CD14-positive monocyte (primary cell): Measurements from ENCODE around the gene PNKD. TPM values are rescaled to one million over a fixed set of nuclear protein-coding genes. Genes with fewer than 3 reads are reported as not detected.

Experiments
- DNase-seq, 3 donors: peaks; one replicate each; pipeline ENCODE4 v3.0.0-alpha.2; 2011 to 2022
- H2AFZ ChIP-seq: 2 replicates; pipeline ENCODE4 v1.6.0; 2012; ENCODE audit warnings: mild to moderate bottlenecking, low read depth, low read length, inconsistent platforms; ENCODE audit not compliant: insufficient read depth, poor library complexity, severe bottlenecking
- H3K27ac ChIP-seq, 2 donors: 1 replicate in 1 of 2; 2 replicates in 1 of 2; pipeline ENCODE4 v1.5.1; 2012 to 2013; ENCODE audit warnings: low read length in 2 of 2, control low read depth in 1 of 2, inconsistent platforms in 1 of 2, low read depth in 1 of 2, mild to moderate bottlenecking in 1 of 2
- H3K27me3 ChIP-seq, 2 donors: one replicate each; pipeline versions ENCODE4 v1.6.0 to v1.6.1; 2011 to 2013; ENCODE audit warnings: low read length in 2 of 2; ENCODE audit not compliant: control insufficient read depth in 2 of 2, insufficient read depth in 2 of 2
- H3K36me3 ChIP-seq, 2 donors: replicated peaks in 1 of 2; 1 replicate in 1 of 2; 2 replicates in 1 of 2; pipeline versions ENCODE4 v1.5.1 to v1.6.1; 2012 to 2013; ENCODE audit warnings: low read length in 2 of 2, control low read depth in 1 of 2, inconsistent platforms in 1 of 2, mild to moderate bottlenecking in 1 of 2; ENCODE audit not compliant: insufficient read depth in 2 of 2, control insufficient read depth in 1 of 2
- H3K4me1 ChIP-seq, 2 donors: 1 replicate in 1 of 2; 2 replicates in 1 of 2; pipeline versions ENCODE4 v1.5.1 to v1.6.1; 2012 to 2013; ENCODE audit warnings: low read length in 2 of 2, control low read depth in 1 of 2, inconsistent platforms in 1 of 2, mild to moderate bottlenecking in 1 of 2, moderate library complexity in 1 of 2; ENCODE audit not compliant: insufficient read depth in 2 of 2, control insufficient read depth in 1 of 2
- H3K4me2 ChIP-seq: replicated peaks from 2 replicates; pipeline ENCODE3; 2012; ENCODE audit warnings: low read length, moderate library complexity, mild to moderate bottlenecking; ENCODE audit not compliant: poor library complexity, severe bottlenecking; ENCODE audit errors: extremely low read depth
- H3K4me3 ChIP-seq, 3 experiments: fragments of 200-600 bp in 1 of 3; sonication (generic) in 1 of 3; replicated peaks in 1 of 3; 1 replicate in 2 of 3; 2 replicates in 1 of 3; pipeline ENCODE4 v1.5.1; 2011 to 2013; ENCODE audit warnings: low read length in 3 of 3, mild to moderate bottlenecking in 3 of 3, control low read depth in 2 of 3, low read depth in 2 of 3, inconsistent platforms in 1 of 3, moderate library complexity in 1 of 3
- H3K79me2 ChIP-seq: 2 replicates; pipeline ENCODE4 v1.6.0; 2012; ENCODE audit warnings: mild to moderate bottlenecking, control low read depth, inconsistent platforms, low read length, moderate library complexity; ENCODE audit not compliant: insufficient read depth
- H3K9ac ChIP-seq: 2 replicates; pipeline ENCODE4 v1.6.0; 2017; ENCODE audit warnings: low read length, mild to moderate bottlenecking; ENCODE audit not compliant: insufficient read depth, poor library complexity, severe bottlenecking
- H3K9me3 ChIP-seq, 2 donors: replicated peaks in 1 of 2; 1 replicate in 1 of 2; 2 replicates in 1 of 2; pipeline versions ENCODE4 v1.5.1 to v1.6.1; 2012 to 2013; ENCODE audit warnings: low read length in 2 of 2, control low read depth in 1 of 2; ENCODE audit not compliant: control insufficient read depth in 1 of 2, insufficient read depth in 1 of 2
- H4K20me1 ChIP-seq: 2 replicates; pipeline ENCODE4 v1.6.0; 2012; ENCODE audit warnings: mild to moderate bottlenecking, low read length, control low read depth, moderate library complexity; ENCODE audit not compliant: insufficient read depth
- H3K27ac Mint-ChIP-seq, 7 donors: one replicate each; pipeline ENCODE4 v1.8.0; 2020; ENCODE audit warnings: mild to moderate bottlenecking in 7 of 7, mixed read lengths in 7 of 7, moderate library complexity in 6 of 7, inconsistent platforms in 2 of 7
- H3K27me3 Mint-ChIP-seq, 3 donors: one replicate each; pipeline ENCODE4 v1.8.0; 2021 to 2022; ENCODE audit warnings: low read depth in 3 of 3, mild to moderate bottlenecking in 3 of 3, mixed read lengths in 3 of 3, moderate library complexity in 3 of 3, inconsistent platforms in 1 of 3
- H3K36me3 Mint-ChIP-seq, 2 donors: one replicate each; pipeline ENCODE4 v1.8.0; 2020; ENCODE audit warnings: mixed read lengths in 2 of 2, inconsistent platforms in 1 of 2, mild to moderate bottlenecking in 1 of 2
- H3K4me1 Mint-ChIP-seq: one replicate; pipeline ENCODE4 v1.8.0; 2020; ENCODE audit warnings: mild to moderate bottlenecking, mixed read lengths
- H3K4me3 Mint-ChIP-seq, 2 donors: one replicate each; pipeline ENCODE4 v1.8.0; 2020; ENCODE audit warnings: mild to moderate bottlenecking in 2 of 2, mixed read lengths in 2 of 2, moderate library complexity in 1 of 2
- H3K9me3 Mint-ChIP-seq, 7 donors: one replicate each; pipeline ENCODE4 v1.8.0; 2020 to 2022; ENCODE audit warnings: mixed read lengths in 7 of 7, mild to moderate bottlenecking in 6 of 7, moderate library complexity in 6 of 7, inconsistent platforms in 2 of 7
- CTCF ChIP-seq: fragments of 200-600 bp; IDR thresholded peaks from one replicate; pipeline ENCODE4 v1.8.0; 2022; ENCODE audit warnings: antibody characterized with exemption, mild to moderate bottlenecking
- WGBS: methylation state at CpG from one replicate; pipeline ENCODE4 v1.1.5; 2013; ENCODE audit warnings: missing lambda C conversion rate; ENCODE audit not compliant: insufficient coverage; 5-methylcytosine and 5-hydroxymethylcytosine counted together
- intact Hi-C, 2 donors: fragments of 100-400 bp; cut with micrococcal nuclease; formaldehyde crosslinking; loops; one replicate each; pipeline versions ENCODE4 v1.15.0 to v1.15.1; 2023
- polyA plus RNA-seq, 3 donors: library from polyadenylated mRNA; depleted of rRNA in 1 of 3; unstranded in 2 of 3; stranded (reverse) in 1 of 3; fragments of 300-500 nt in 2 of 3; fragments of >200 nt in 1 of 3; fragmentation: Illumina TruSeq in 2 of 3; gene quantifications; 1 replicate in 2 of 3; 2 replicates in 1 of 3; pipeline ENCODE4 v1.2.3, GENCODE V29; 2012 to 2021

PNKD gene
- polyA plus RNA-seq, 3 donors, result 79.8 to 92.0 (median 88.2) TPM

GRCh38 chr2:218345491-218346236 lies 75.3 kb downstream of the PNKD start:
- Histone ChIP-seq H3K4me3 (no peak overlapping the region), H3K79me2 (no peaks in the 10 kb centered on the region), H3K4me2 (no peak overlapping the region), H3K9ac (no peak overlapping the region), H3K9me3 (peaks cover 8 to 11% of the 10 kb centered on the region in 2 donors), H3K27ac (no peak overlapping the region), H3K4me1 (no peaks in the 10 kb centered on the region), H3K27me3 (no peaks in the 10 kb centered on the region), H3K36me3 (peaks cover 48 to 56% of the 10 kb centered on the region in 2 donors), H2AFZ (no peak overlapping the region), H4K20me1 (no peaks in the 10 kb centered on the region)
- TF ChIP-seq CTCF, result no peak
- WGBS, result 96% methylated on average over 8 of the region's 12 CpGs
- peak overlapping the region in 2 of 7 donors; percentile 35 to 61 for H3K27ac Mint-ChIP-seq
- intact Hi-C loops, result no loop called here
- H3K4me3 Mint-ChIP-seq, result no peak overlapping the region
- peaks cover 0 to 1% (median 0%) of the 10 kb centered on the region in 3 donors for H3K27me3 Mint-ChIP-seq
- DNase-seq, result no peak
- H3K4me1 Mint-ChIP-seq, result no peaks in the 10 kb centered on the region
- peaks cover 3 to 19% (median 12%) of the 10 kb centered on the region in 7 donors for H3K9me3 Mint-ChIP-seq
- H3K36me3 Mint-ChIP-seq, result peaks cover 52% of the 10 kb centered on the region in 2 donors

GRCh38 chr2:218347172-218347571 lies 76.9 kb downstream of the PNKD start:
- WGBS, result no CpG with 5 or more reads among the region's 5 CpGs
- Histone ChIP-seq H3K79me2 (no peaks in the 10 kb centered on the region), H3K9ac (no peak overlapping the region), H3K27ac (no peak overlapping the region), H4K20me1 (no peaks in the 10 kb centered on the region), H3K36me3 (peaks cover 34 to 41% of the 10 kb centered on the region in 2 donors), H3K27me3 (no peaks in the 10 kb centered on the region), H3K9me3 (peaks cover 22 to 23% of the 10 kb centered on the region in 2 donors), H2AFZ (no peak overlapping the region), H3K4me2 (no peak overlapping the region), H3K4me1 (no peaks in the 10 kb centered on the region), H3K4me3 (no peak overlapping the region)
- peaks cover 8 to 34% (median 27%) of the 10 kb centered on the region in 7 donors for H3K9me3 Mint-ChIP-seq
- H3K27me3 Mint-ChIP-seq, result peaks cover 0 to 3% (median 1%) of the 10 kb centered on the region in 3 donors
- no peak for DNase-seq
- no peak for TF ChIP-seq CTCF
- intact Hi-C loops, result no loop called here
- peaks cover 42 to 45% of the 10 kb centered on the region in 2 donors for H3K36me3 Mint-ChIP-seq
- H3K4me3 Mint-ChIP-seq, result no peak overlapping the region
- no peak overlapping the region for H3K27ac Mint-ChIP-seq
- no peaks in the 10 kb centered on the region for H3K4me1 Mint-ChIP-seq
